ENCODE data around the gene STT3B.

The STT3B gene

DNA sequence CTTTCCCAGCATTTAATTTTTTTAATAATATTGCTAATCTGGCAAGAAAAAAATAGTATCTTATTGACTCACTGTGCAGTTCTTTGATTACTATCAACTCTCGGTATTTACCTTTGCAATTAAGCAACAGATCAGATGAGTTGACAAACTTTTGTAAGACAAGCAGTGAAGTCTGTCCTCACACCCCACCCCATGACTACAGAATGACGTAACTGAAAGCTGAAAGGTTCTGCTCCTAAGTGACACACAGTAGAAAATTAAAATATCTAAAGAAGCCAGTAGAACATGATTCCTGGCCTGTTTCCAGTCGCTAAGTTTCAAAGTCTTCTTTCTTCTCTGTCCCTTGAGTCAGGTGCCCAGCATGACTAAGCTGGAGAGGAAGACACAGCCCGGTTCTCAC lies 135.5 kb downstream of the STT3B start:
- Histone ChIP-seq H3K23ac (ENCODE audit: low read length in 2 of 2) (no peak overlapping the region), H2AK5ac (ENCODE audit: low read length, severe bottlenecking) (no peak overlapping the region), H4K8ac (ENCODE audit: low read length) (no peak overlapping the region), H3K4me1 (ENCODE audit: control insufficient read depth, insufficient read depth, low read depth, low read length) (no peaks in the 10 kb centered on the region), H3K9ac (ENCODE audit: low read length) (no peak overlapping the region), H4K91ac (ENCODE audit: low read length) (no peak overlapping the region), H2AFZ (ENCODE audit: low read depth, low read length) (no peak overlapping the region), H3K4ac (ENCODE audit: low read depth in 1 of 2, low read length in 2 of 2) (no peak overlapping the region), H2BK120ac (ENCODE audit: low read depth, low read length) (no peak overlapping the region), H3K27ac (ENCODE audit: low read length, poor library complexity, severe bottlenecking) (no peak overlapping the region), H2BK12ac (ENCODE audit: low read length in 2 of 2) (no peak overlapping the region), H3K27me3 (ENCODE audit: control insufficient read depth in 1 of 2, insufficient read depth in 1 of 2, low read length in 2 of 2) (no peaks in the 10 kb centered on the region), H3K18ac (ENCODE audit: low read depth in 1 of 2, low read length in 2 of 2) (no peak overlapping the region), H3K79me1 (replicated peaks; ENCODE audit: low read length, poor library complexity, severe bottlenecking) (peaks cover 8% of the 10 kb centered on the region), H3K14ac (ENCODE audit: low read length in 2 of 2) (no peak overlapping the region), H2BK15ac (ENCODE audit: low read depth, poor library complexity, severe bottlenecking) (no peak overlapping the region), H3K4me3 (ENCODE audit: insufficient read depth in 1 of 2, low read depth in 1 of 2, low read length in 2 of 2) (no peak overlapping the region), H2BK5ac (ENCODE audit: low read depth, low read length, poor library complexity, severe bottlenecking) (no peak overlapping the region), H3K36me3 (ENCODE audit: control insufficient read depth in 1 of 2, insufficient read depth in 2 of 2, low read depth in 1 of 2, low read length in 2 of 2) (peaks cover 0 to 31% of the 10 kb centered on the region in 2 experiments), H3K9me3 (ENCODE audit: control insufficient read depth, low read length) (no peaks in the 10 kb centered on the region), H3K4me2 (ENCODE audit: low read length, poor library complexity, severe bottlenecking) (no peak overlapping the region)
- WGBS = 96% methylated on average over 4 of the region's 4 CpGs
- DNase-seq = no peak

DNA sequence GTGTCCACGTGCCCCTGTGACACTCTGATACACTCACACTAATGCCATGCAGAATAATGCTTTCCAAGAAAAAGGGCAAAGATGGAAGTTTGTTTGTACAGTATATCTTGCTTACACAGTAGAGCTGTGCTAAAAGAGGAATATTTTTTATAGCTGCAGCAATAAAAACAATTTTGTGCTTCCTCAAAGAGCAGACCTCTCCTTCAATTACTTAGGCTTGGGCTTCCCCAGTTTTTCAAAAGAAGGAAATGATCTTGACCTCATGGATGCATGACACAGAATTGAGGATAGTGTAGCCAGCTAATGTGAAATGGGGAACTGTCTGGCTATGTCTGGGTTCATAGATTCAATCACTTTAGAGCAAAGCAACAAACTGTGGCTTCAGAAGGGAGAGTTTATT lies 137.4 kb downstream of the STT3B start:
- no peak for DNase-seq
- no peak overlapping the region for H2BK12ac ChIP-seq (ENCODE audit: low read length in 2 of 2)
- no peak overlapping the region for H3K18ac ChIP-seq (ENCODE audit: low read depth in 1 of 2, low read length in 2 of 2)
- H4K91ac ChIP-seq (ENCODE audit: low read length) = no peak overlapping the region
- no peak overlapping the region for H2BK15ac ChIP-seq (ENCODE audit: low read depth, poor library complexity, severe bottlenecking)
- no peak overlapping the region for H2AFZ ChIP-seq (ENCODE audit: low read depth, low read length)
- H3K4ac ChIP-seq (ENCODE audit: low read depth in 1 of 2, low read length in 2 of 2) = no peak overlapping the region
- H2AK5ac ChIP-seq (ENCODE audit: low read length, severe bottlenecking) = no peak overlapping the region
- peaks cover 0 to 24% of the 10 kb centered on the region in 2 experiments for H3K36me3 ChIP-seq (ENCODE audit: control insufficient read depth in 1 of 2, insufficient read depth in 2 of 2, low read depth in 1 of 2, low read length in 2 of 2)
- H4K8ac ChIP-seq (ENCODE audit: low read length) = no peak overlapping the region
- no peak overlapping the region for H3K4me3 ChIP-seq (ENCODE audit: insufficient read depth in 1 of 2, low read depth in 1 of 2, low read length in 2 of 2)
- H3K9ac ChIP-seq (ENCODE audit: low read length) = no peak overlapping the region
- H3K4me2 ChIP-seq (ENCODE audit: low read length, poor library complexity, severe bottlenecking) = no peak overlapping the region
- no peak overlapping the region for H2BK120ac ChIP-seq (ENCODE audit: low read depth, low read length)
- peaks cover 8% of the 10 kb centered on the region for H3K79me1 ChIP-seq (replicated peaks; ENCODE audit: low read length, poor library complexity, severe bottlenecking)
- H2BK5ac ChIP-seq (ENCODE audit: low read depth, low read length, poor library complexity, severe bottlenecking) = no peak overlapping the region
- H3K23ac ChIP-seq (ENCODE audit: low read length in 2 of 2) = no peak overlapping the region
- H3K27ac ChIP-seq (ENCODE audit: low read length, poor library complexity, severe bottlenecking) = no peak overlapping the region
- no peak overlapping the region for H3K14ac ChIP-seq (ENCODE audit: low read length in 2 of 2)
- no peaks in the 10 kb centered on the region for H3K27me3 ChIP-seq (ENCODE audit: control insufficient read depth in 1 of 2, insufficient read depth in 1 of 2, low read length in 2 of 2)
- whole genome bisulfite sequencing = no CpG with 5 or more reads among the region's 1 CpG
- H3K9me3 ChIP-seq (ENCODE audit: control insufficient read depth, low read length) = no peaks in the 10 kb centered on the region
- no peaks in the 10 kb centered on the region for H3K4me1 ChIP-seq (ENCODE audit: control insufficient read depth, insufficient read depth, low read depth, low read length)

DNA sequence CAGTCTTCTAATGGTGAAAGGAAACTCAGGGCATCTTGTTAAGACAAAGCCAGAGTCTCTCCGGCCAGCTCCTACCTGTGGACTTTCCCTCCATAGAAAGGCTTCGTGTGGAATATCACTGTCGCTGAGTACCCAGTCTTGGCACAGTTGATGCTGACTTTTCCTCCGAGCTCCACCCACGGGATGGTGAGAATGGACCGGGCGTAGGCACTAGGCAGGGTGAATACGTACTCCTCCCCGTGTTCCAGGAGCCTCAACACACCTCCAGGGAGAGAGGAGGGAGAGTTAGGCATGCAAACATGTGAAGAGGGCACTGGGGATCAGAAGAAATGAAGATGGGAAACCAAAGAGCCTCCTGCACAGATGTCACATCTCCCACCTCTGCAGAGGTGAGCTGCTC lies 138.0 kb downstream of the STT3B start:
- no peak overlapping the region for H2AK5ac ChIP-seq (ENCODE audit: low read length, severe bottlenecking)
- no peak overlapping the region for H3K9ac ChIP-seq (ENCODE audit: low read length)
- H3K14ac ChIP-seq (ENCODE audit: low read length in 2 of 2) = no peak overlapping the region
- H3K27ac ChIP-seq (ENCODE audit: low read length, poor library complexity, severe bottlenecking) = no peak overlapping the region
- H3K4ac ChIP-seq (ENCODE audit: low read depth in 1 of 2, low read length in 2 of 2) = no peak overlapping the region
- H3K79me1 ChIP-seq (replicated peaks; ENCODE audit: low read length, poor library complexity, severe bottlenecking) = peaks cover 8% of the 10 kb centered on the region
- no peak overlapping the region for H2BK12ac ChIP-seq (ENCODE audit: low read length in 2 of 2)
- no peak overlapping the region for H3K4me3 ChIP-seq (ENCODE audit: insufficient read depth in 1 of 2, low read depth in 1 of 2, low read length in 2 of 2)
- WGBS = 97% methylated on average over 9 of the region's 9 CpGs
- H3K4me1 ChIP-seq (ENCODE audit: control insufficient read depth, insufficient read depth, low read depth, low read length) = no peaks in the 10 kb centered on the region
- no peaks in the 10 kb centered on the region for H3K9me3 ChIP-seq (ENCODE audit: control insufficient read depth, low read length)
- no peak overlapping the region for H2AFZ ChIP-seq (ENCODE audit: low read depth, low read length)
- H4K8ac ChIP-seq (ENCODE audit: low read length) = no peak overlapping the region
- H3K27me3 ChIP-seq (ENCODE audit: control insufficient read depth in 1 of 2, insufficient read depth in 1 of 2, low read length in 2 of 2) = no peaks in the 10 kb centered on the region
- H2BK5ac ChIP-seq (ENCODE audit: low read depth, low read length, poor library complexity, severe bottlenecking) = no peak overlapping the region
- H4K91ac ChIP-seq (ENCODE audit: low read length) = no peak overlapping the region
- H3K4me2 ChIP-seq (ENCODE audit: low read length, poor library complexity, severe bottlenecking) = no peak overlapping the region
- no peak for DNase-seq
- no peak overlapping the region for H2BK120ac ChIP-seq (ENCODE audit: low read depth, low read length)
- peaks cover 0 to 18% of the 10 kb centered on the region in 2 experiments for H3K36me3 ChIP-seq (ENCODE audit: control insufficient read depth in 1 of 2, insufficient read depth in 2 of 2, low read depth in 1 of 2, low read length in 2 of 2)
- H2BK15ac ChIP-seq (ENCODE audit: low read depth, poor library complexity, severe bottlenecking) = no peak overlapping the region
- no peak overlapping the region for H3K18ac ChIP-seq (ENCODE audit: low read depth in 1 of 2, low read length in 2 of 2)
- H3K23ac ChIP-seq (ENCODE audit: low read length in 2 of 2) = no peak overlapping the region

DNA sequence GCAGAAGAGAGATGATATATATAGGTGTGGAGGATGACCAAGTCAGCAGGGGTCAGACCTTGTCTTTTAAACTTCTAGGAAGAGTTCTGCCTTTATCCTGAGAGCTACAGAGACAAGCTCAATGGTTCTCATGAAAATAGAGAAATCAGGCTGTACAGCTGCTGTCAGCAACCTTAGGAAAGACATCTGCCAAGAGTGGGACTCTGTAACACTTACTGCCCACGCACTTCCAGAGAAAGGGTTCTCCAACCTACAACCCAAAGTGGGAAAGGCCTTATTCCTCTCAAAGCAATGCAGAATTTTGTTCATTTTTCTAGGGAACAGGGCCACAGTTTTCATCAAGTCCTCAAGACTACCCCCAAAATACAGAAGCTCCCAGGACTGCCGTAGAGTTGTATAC lies 138.7 kb downstream of the STT3B start:
- Histone ChIP-seq H2BK120ac (ENCODE audit: low read depth, low read length) (no peak overlapping the region), H2AK5ac (ENCODE audit: low read length, severe bottlenecking) (no peak overlapping the region), H3K36me3 (ENCODE audit: control insufficient read depth in 1 of 2, insufficient read depth in 2 of 2, low read depth in 1 of 2, low read length in 2 of 2) (peaks cover 0 to 10% of the 10 kb centered on the region in 2 experiments), H3K79me1 (replicated peaks; ENCODE audit: low read length, poor library complexity, severe bottlenecking) (peaks cover 8% of the 10 kb centered on the region), H2BK5ac (ENCODE audit: low read depth, low read length, poor library complexity, severe bottlenecking) (no peak overlapping the region), H3K27ac (ENCODE audit: low read length, poor library complexity, severe bottlenecking) (no peak overlapping the region), H3K4ac (ENCODE audit: low read depth in 1 of 2, low read length in 2 of 2) (no peak overlapping the region), H3K4me3 (ENCODE audit: insufficient read depth in 1 of 2, low read depth in 1 of 2, low read length in 2 of 2) (no peak overlapping the region), H4K8ac (ENCODE audit: low read length) (no peak overlapping the region), H3K23ac (ENCODE audit: low read length in 2 of 2) (no peak overlapping the region), H3K18ac (ENCODE audit: low read depth in 1 of 2, low read length in 2 of 2) (no peak overlapping the region), H3K4me2 (ENCODE audit: low read length, poor library complexity, severe bottlenecking) (no peak overlapping the region), H2AFZ (ENCODE audit: low read depth, low read length) (no peak overlapping the region), H3K9ac (ENCODE audit: low read length) (no peak overlapping the region), H3K14ac (ENCODE audit: low read length in 2 of 2) (no peak overlapping the region), H3K9me3 (ENCODE audit: control insufficient read depth, low read length) (no peaks in the 10 kb centered on the region), H2BK15ac (ENCODE audit: low read depth, poor library complexity, severe bottlenecking) (no peak overlapping the region), H4K91ac (ENCODE audit: low read length) (no peak overlapping the region), H3K4me1 (ENCODE audit: control insufficient read depth, insufficient read depth, low read depth, low read length) (no peaks in the 10 kb centered on the region), H2BK12ac (ENCODE audit: low read length in 2 of 2) (no peak overlapping the region), H3K27me3 (ENCODE audit: control insufficient read depth in 1 of 2, insufficient read depth in 1 of 2, low read length in 2 of 2) (no peaks in the 10 kb centered on the region)
- 99% methylated on average over 2 of the region's 2 CpGs for WGBS
- DNase-seq = no peak

Measured in mesenchymal stem cell (in vitro differentiated cells and primary cell).